ENCODE results near the gene CCNC. TPM values are rescaled to one million over a fixed set of nuclear protein-coding genes. Genes with fewer than 3 reads are reported as not detected.

CCNC gene
- total and polyA plus RNA-seq, 2 experiments from 2014 or later, result 108 to 143 TPM

- H3K9me3 Mint-ChIP-seq, result no peaks in the 10 kb centered on the region
- H3K27me3 ChIP-seq (ENCODE audit: insufficient read depth), result no peaks in the 10 kb centered on the region
- H3F3A ChIP-seq (replicated peaks; ENCODE audit: low read depth), result no peaks in the 10 kb centered on the region
- peaks cover 52% of the 10 kb centered on the region for H3K36me3 Mint-ChIP-seq (ENCODE audit: low read depth)
- H3K36me3 ChIP-seq (ENCODE audit: insufficient read depth), result peaks cover 23% of the 10 kb centered on the region; the same call in 1 of the 2 replicates
- peaks cover 16% of the 10 kb centered on the region for H4K20me1 ChIP-seq (replicated peaks; ENCODE audit: insufficient read depth)
- H3K27me3 Mint-ChIP-seq (ENCODE audit: insufficient read depth, low read depth, poor library complexity), result peaks cover 2% of the 10 kb centered on the region
- H3K9me2 ChIP-seq (ENCODE audit: insufficient read depth), result no peaks in the 10 kb centered on the region
- DNase-seq (ENCODE audit: low spot score) (no peak), ATAC-seq (no peak)
- H3K4me3 ChIP-seq, result no peak overlapping the region
- H3K4me1 Mint-ChIP-seq, result no peaks in the 10 kb centered on the region
- no peak overlapping the region for H3K4me3 Mint-ChIP-seq
- no peak overlapping the region for H3K27ac Mint-ChIP-seq
- H2AFZ ChIP-seq, result no peak overlapping the region
- peaks cover 42% of the 10 kb centered on the region for H3K79me2 ChIP-seq (replicated peaks; ENCODE audit: insufficient read depth)
- H3K4me2 ChIP-seq, result no peak overlapping the region
- TF ChIP-seq STAT1 (IDR thresholded peaks at IDR 0.05; ENCODE audit: unreplicated experiment) (no peak), CREB1 (CRISPR knock-in tag; IDR thresholded peaks at IDR 0.05; ENCODE audit: low read depth) (no peak), ZNF114 (CRISPR knock-in tag; IDR thresholded peaks at IDR 0.05) (no peak), JUNB (IDR thresholded peaks at IDR 0.05; ENCODE audit: unreplicated experiment) (no peak), REST (IDR thresholded peaks at IDR 0.05; ENCODE audit: unreplicated experiment) (no peak), ZNF331 (CRISPR knock-in tag; IDR thresholded peaks at IDR 0.05; ENCODE audit: low read depth) (no peak)
- TF ChIP-seq, protein P1, sequence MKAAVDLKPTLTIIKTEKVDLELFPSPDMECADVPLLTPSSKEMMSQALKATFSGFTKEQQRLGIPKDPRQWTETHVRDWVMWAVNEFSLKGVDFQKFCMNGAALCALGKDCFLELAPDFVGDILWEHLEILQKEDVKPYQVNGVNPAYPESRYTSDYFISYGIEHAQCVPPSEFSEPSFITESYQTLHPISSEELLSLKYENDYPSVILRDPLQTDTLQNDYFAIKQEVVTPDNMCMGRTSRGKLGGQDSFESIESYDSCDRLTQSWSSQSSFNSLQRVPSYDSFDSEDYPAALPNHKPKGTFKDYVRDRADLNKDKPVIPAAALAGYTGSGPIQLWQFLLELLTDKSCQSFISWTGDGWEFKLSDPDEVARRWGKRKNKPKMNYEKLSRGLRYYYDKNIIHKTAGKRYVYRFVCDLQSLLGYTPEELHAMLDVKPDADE (IDR thresholded peaks at IDR 0.05), result no peak
- no peaks in the 10 kb centered on the region for H3K4me1 ChIP-seq (ENCODE audit: insufficient read depth)
- H3K27ac ChIP-seq (ENCODE audit: low read depth), result no peak overlapping the region
These were observed 9.4 kb downstream of the CCNC start for GRCh38 chr6:99559057-99559456.

GRCh38 chr6:99553888-99554287 is 14.6 kb downstream of the CCNC start:
- Histone ChIP-seq H3K4me1 (ENCODE audit: insufficient read depth) (no peaks in the 10 kb centered on the region), H2AFZ (no peak overlapping the region), H3K4me2 (no peak overlapping the region), H3K79me2 (replicated peaks; ENCODE audit: insufficient read depth) (0 out of 2 replicates have a peak, but pooled peaks cover 11% of the 10 kb centered on the region), H3F3A (replicated peaks; ENCODE audit: low read depth) (no peaks in the 10 kb centered on the region), H3K27ac (ENCODE audit: low read depth) (no peak overlapping the region; the same call in 1 of the 2 replicates), H4K20me1 (replicated peaks; ENCODE audit: insufficient read depth) (peaks cover 24% of the 10 kb centered on the region), H3K9me2 (ENCODE audit: insufficient read depth) (no peaks in the 10 kb centered on the region), H3K36me3 (ENCODE audit: insufficient read depth) (peaks cover 37% of the 10 kb centered on the region; the same call in 1 of the 2 replicates), H3K27me3 (ENCODE audit: insufficient read depth) (no peaks in the 10 kb centered on the region), H3K4me3 (no peak overlapping the region)
- H3K36me3 Mint-ChIP-seq (ENCODE audit: low read depth), result peaks cover 64% of the 10 kb centered on the region
- TF ChIP-seq ZNF114 (CRISPR knock-in tag; IDR thresholded peaks at IDR 0.05) (no peak), REST (IDR thresholded peaks at IDR 0.05; ENCODE audit: unreplicated experiment) (no peak), EZH2 (IDR thresholded peaks at IDR 0.05; ENCODE audit: low read depth, unreplicated experiment) (no peak), CREB1 (CRISPR knock-in tag; IDR thresholded peaks at IDR 0.05; ENCODE audit: low read depth) (no peak)
- TF ChIP-seq, protein P2, sequence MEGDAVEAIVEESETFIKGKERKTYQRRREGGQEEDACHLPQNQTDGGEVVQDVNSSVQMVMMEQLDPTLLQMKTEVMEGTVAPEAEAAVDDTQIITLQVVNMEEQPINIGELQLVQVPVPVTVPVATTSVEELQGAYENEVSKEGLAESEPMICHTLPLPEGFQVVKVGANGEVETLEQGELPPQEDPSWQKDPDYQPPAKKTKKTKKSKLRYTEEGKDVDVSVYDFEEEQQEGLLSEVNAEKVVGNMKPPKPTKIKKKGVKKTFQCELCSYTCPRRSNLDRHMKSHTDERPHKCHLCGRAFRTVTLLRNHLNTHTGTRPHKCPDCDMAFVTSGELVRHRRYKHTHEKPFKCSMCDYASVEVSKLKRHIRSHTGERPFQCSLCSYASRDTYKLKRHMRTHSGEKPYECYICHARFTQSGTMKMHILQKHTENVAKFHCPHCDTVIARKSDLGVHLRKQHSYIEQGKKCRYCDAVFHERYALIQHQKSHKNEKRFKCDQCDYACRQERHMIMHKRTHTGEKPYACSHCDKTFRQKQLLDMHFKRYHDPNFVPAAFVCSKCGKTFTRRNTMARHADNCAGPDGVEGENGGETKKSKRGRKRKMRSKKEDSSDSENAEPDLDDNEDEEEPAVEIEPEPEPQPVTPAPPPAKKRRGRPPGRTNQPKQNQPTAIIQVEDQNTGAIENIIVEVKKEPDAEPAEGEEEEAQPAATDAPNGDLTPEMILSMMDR (conservative IDR thresholded peaks at IDR 0.05; ENCODE audit: low read depth in 2 of 2), result no peak
- H3K9me3 Mint-ChIP-seq, result no peaks in the 10 kb centered on the region
- DNase-seq (ENCODE audit: low spot score), result no peak
- no peak overlapping the region for H3K4me3 Mint-ChIP-seq
- ATAC-seq, result no peak
- no peaks in the 10 kb centered on the region for H3K27me3 Mint-ChIP-seq (ENCODE audit: insufficient read depth, low read depth, poor library complexity)
- H3K4me1 Mint-ChIP-seq, result no peaks in the 10 kb centered on the region
- no peak overlapping the region for H3K27ac Mint-ChIP-seq

Measured in GM23338 (cell line).